Neural progenitor cell (in vitro differentiated cells): ENCODE results near the gene PTPRCAP.
"Not testable (repeated sequence)": the region's sequence is repeated elsewhere in the genome, so short reads cannot be mapped to it uniquely, and the experiment has no call there.

Experiments
- CTCF ChIP-seq: fragments of 200-600 bp; sonication (generic); IDR thresholded peaks from 2 replicates; pipeline ENCODE4 v1.5.1; 2017; ENCODE audit warnings: antibody characterized with exemption, mild to moderate bottlenecking
- EZH2 ChIP-seq: fragments of 200-600 bp; sonication (generic); IDR thresholded peaks from 2 replicates; pipeline ENCODE4 v1.6.1; 2017; ENCODE audit warnings: antibody characterized with exemption, mild to moderate bottlenecking, moderate library complexity
- EZH2phosphoT487 ChIP-seq: fragments of 200-600 bp; sonication (generic); IDR thresholded peaks from 2 replicates; pipeline ENCODE4 v1.6.1; 2017; ENCODE audit warnings: antibody characterized with exemption

DNA sequence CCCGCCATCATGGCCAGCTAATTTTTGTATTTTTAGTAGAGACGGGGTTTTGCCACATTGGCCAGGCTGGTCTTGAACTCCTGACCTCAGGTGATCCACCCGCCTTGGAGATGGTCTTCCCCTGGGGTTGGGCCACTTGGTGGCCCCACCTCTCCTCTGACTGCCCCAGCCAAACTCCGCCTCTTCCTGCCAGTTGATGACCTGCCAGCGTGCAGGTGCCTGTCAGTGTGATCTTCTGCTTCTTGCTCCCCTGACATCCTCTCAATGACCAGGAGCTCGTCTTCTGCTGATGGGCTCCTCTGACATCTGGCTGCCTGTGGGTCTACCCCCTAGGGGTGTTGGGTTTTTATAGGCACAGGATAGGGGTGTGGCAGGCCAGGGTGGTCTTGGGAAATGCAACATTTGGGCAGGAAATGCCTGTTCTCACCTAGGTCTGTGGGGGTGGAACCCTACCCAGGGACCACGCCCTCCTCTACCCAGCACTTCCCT lies 48.4 kb upstream of the PTPRCAP start:
- TF ChIP-seq CTCF, EZH2phosphoT487, EZH2: not testable (repeated sequence)
